HL-60/S4 (cell line): Measurements from ENCODE around the gene IFRD2.
"Not testable (repeated sequence)": the region's sequence is repeated elsewhere in the genome, so short reads cannot be mapped to it uniquely, and the experiment has no call there.

ENCODE experiments used
- in situ Hi-C: fragments of 300-500 bp; cut with MboI; formaldehyde crosslinking; loops from 2 replicates; pipeline ENCODE4 v1.14.3; 2022; ENCODE audit warnings: low sequenced_read_pairs

The IFRD2 gene

DNA sequence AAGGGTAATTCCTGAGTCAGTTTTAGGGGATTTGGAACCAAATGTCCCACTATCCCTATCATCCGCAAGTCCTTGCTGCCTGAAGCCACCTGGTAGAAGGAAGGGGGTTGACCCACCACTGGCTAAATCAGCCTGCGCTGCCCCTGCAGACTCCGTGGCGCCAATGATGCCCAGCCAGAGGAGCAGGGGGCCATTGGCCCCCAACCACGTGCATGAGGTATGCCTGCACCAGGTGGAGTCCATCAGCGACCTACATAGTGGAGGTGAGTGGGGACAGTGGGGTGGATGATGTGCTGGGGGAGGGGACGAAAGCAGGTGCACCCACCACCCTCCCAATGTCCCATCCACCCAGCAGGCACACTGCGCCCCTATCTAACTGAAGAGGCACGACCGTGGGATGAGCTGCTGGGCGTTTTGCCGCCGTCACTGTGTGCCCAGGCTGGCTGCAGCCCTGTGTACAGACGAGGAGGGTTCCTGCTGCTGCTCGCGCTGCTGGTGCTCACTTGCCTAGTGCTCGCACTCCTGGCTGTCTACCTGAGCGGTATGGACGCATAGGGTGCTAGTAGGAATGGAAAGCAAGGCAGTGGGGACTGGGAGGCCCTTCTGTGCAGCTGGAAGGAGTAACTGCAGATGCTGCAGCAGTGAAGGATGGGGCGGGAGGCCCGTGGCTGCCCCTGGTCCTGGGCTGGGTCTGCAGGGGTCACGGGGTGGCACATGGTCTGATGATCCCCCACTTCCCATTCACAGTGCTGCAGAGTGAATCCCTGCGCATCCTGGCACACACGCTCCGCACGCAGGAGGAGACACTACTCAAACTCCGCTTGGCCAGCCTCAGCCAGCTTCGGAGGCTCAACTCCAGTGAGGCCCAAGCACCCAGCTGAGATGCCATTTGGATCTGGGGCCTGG is 5.7 kb downstream of the IFRD2 start:
- in situ Hi-C loops, result no loop called here

- in situ Hi-C loops, result not testable (repeated sequence)
Measured at GRCh38 chr3:50284121-50284520, 8.1 kb downstream of the IFRD2 start.

GRCh38 chr3:50279255-50280016 is 12.8 kb downstream of the IFRD2 start:
- in situ Hi-C loops, result no loop called here

DNA sequence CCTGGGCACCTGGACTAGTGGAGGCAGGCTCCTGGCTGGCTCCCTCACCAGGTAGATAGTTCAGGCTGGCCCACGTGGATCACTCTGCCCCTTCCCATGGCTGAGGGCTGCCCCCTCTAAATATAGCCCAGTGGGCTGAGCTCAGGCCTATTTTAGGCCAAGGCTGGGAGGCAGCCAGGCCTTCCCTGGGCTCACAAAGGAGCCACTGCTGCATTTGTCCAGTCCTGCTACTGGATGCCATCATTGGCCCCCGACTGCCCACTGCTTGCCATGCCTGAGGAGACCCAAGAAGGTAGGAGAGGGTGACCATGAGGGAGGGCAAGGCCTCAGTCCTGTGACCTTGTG is 13.4 kb downstream of the IFRD2 start, which contains the start of gene LSMEM2:
Gene LSMEM2, plus strand, starts transcription at position 208 of the 345 bp plus-strand sequence. Its CDS starts 27 bp downstream, at position 235.
- in situ Hi-C loops, result no loop called here

DNA sequence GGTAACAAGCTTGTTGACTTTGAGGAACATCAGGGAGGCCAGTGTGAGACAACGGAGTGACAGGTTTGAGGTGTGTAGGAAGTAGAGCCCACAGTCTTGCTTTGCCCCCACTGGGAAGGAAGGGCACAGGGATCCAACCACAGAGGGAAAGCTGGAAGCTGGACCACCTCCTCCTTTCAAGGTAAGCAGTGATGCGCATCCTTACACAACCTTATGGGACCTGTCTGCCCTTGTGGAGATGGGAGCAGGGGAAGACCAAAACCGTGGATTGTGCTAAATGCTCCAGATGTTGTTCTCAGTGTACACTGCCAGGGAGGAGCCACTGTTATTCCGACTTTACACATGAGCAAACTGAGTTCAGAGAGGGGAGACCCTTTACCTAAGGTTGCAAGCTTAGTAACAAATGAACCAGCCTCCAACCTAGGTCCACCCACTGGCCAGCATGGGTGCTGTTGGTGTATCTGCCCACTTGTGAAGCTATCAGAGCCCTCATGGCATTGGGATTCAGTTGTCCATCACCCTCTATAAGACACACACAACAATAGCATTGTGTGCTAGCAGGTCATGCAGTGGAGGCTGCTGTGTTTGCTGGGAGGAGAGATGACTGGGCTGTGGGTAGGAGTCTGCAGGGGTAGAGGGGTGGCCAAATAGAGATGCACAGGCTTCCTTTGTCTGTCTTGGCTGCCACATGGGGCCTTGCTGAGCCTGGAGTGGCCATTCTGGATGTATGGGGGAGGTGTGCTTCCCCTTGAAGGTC is 13.9 kb downstream of the IFRD2 start:
- in situ Hi-C loops, result no loop called here

DNA sequence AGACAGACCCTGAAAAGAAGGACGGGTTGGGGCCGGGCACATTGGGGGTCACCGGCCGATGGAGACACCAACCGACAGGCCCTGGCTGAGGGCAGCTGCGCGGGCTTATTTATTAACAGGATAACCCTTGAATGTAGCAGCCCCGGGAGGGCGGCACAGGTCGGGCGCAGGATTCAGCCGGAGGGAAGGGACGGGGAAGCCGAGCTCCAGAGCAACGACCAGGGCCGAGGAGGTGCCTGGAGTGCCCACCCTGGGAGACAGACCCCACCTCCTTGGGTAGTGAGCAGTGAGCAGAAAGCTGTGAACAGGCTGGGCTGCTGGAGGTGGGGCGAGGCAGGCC is 15.5 kb downstream of the IFRD2 start:
- in situ Hi-C loops, result no loop called here

DNA sequence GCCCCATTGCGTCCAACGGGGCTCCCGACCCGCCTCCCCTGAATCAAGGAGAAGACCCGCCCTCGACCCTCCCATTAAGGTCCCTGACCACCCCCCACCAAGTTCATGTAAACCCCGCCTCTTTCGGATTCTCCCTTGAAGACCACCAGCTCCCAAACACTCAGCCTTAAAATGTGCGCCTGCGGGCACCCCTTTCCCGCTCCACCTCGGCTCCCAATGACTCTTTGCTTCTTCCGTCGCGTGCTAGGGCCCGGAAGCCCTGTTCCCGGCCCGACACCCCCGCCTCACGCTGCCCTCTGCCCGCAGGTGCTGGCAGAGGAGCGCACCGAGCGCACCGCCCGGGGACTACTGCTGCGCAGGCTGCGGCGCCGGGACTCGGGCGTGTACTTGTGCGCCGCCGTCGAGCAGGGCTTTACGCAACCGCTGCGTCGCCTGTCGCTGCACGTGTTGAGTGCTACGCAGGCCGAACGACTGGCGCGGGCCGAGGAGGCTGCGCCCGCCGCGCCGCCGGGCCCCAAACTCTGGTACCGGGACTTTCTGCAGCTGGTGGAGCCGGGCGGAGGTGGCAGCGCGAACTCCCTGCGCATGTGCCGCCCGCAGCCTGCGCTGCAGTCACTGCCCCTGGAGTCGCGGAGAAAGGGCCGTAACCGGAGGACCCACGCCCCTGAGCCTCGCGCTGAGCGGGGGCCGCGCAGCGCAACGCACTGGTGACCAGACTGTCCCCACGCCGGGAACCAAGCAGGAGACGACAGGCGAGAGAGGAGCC is 16.1 kb downstream of the IFRD2 start:
- in situ Hi-C loops, result no loop called here

- in situ Hi-C loops, result no loop called here
Measured at GRCh38 chr3:50275141-50275995, 16.9 kb downstream of the IFRD2 start.

GRCh38 chr3:50274371-50275104 is 17.7 kb downstream of the IFRD2 start:
- in situ Hi-C loops, result no loop called here

DNA sequence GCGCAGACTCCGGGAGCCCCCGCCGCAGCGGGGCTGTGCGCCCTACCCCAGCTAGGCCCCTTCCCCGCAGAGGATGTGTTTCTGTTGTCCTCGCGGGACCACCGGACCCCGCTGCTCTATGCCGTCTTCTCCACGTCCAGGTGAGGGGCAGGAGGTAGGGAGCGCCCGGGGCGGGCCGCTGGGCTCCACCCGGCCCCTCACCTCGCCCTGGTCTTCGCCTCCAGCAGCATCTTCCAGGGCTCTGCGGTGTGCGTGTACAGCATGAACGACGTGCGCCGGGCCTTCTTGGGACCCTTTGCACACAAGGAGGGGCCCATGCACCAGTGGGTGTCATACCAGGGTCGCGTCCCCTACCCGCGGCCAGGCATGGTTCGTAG is 18.6 kb downstream of the IFRD2 start:
- in situ Hi-C loops, result no loop called here

DNA sequence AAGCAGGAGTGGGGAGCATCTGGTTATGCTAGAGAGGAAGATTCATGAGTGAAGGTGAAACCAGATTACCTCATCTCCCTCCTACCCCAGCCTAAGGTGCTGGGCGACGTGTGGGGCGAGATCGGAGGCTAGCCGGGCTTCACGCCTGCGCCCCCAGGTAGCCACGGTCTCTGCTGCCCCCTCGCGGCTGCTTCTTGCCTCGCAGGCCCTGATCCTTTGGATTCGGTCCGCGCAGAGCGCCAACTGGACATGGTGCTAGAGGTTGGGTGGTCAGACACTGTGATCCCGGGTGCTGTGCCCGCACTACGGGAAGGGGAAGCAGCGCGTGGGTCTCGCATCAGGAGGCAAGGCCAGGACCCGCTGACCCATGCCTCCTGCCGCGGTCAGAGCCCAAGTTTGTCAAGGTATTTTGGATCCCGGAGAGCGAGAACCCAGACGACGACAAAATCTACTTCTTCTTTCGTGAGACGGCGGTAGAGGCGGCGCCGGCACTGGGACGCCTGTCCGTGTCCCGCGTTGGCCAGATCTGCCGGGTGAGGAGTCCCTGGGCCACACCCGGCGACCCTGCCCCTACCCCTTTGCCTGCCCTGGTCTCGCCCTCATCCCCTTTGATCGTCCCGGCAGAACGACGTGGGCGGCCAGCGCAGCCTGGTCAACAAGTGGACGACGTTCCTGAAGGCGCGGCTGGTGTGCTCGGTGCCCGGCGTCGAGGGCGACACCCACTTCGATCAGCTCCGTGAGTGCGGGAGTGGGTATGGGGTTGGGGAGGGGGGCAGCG is 19.1 kb downstream of the IFRD2 start:
- in situ Hi-C loops, result no loop called here

GRCh38 chr3:50272538-50272910 is 19.7 kb downstream of the IFRD2 start:
- in situ Hi-C loops, result not testable (repeated sequence)

DNA sequence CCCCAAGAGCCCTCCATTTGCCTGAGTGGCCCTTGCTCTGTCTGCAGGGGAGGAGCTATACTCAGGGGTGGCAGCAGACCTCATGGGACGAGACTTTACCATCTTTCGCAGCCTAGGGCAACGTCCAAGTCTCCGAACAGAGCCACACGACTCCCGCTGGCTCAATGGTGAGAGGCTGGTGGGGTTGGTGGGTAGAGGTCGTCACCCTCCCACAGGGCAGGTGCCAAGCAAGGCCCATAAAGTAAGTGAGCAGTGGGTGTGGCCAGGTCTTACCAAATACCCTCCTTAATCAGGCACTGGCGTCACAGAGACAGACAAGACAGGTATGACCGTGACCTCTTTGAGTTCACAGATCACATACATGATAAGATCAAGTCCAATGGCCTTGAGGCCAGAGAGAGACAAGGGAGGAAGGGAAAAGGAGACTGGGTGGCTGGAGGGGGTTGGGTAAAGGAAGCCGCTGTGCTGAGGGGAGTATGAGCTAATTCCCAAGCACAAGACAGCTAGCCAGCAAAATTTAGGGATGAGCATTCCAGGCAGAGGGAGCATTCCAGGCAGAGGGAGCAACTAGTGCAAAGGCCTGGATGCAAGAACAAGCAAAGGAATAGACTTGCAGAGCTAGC is 20.8 kb downstream of the IFRD2 start:
- in situ Hi-C loops, result no loop called here

DNA sequence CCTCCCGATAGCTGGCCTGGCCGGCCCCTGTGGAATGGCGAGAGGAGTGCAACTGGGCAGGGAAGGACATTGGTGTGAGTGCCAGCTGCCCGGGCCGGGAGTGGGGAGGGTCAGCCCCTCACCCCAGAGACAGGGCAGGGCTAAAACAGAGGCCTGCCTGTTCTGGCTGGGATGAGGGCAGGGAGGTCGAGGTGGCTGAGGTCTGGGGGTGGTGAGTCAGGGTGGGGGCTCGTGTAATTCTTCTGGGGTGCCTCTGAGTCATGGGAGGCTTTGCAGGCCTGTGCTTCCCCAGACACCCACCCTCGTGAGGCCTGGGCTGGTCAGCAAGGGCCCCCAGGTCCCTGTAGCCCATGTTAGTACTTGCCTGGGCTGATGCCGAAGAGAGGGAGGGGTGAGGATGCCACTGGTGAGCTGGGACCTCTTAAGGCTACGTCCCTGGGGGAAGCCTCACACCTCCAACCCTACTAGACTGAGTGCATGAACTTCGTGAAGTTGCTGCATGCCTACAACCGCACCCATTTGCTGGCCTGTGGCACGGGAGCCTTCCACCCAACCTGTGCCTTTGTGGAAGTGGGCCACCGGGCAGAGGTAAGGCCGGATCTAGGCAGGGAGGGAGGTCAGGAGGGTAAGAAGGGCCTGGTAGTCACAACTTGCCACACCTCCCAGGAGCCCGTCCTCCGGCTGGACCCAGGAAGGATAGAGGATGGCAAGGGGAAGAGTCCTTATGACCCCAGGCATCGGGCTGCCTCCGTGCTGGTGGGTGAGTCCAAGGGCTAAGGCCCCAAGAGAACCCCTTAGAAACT is 21.6 kb downstream of the IFRD2 start:
- in situ Hi-C loops, result no loop called here

- in situ Hi-C loops, result no loop called here
Measured at GRCh38 chr3:50269977-50270413, 22.2 kb downstream of the IFRD2 start.

GRCh38 chr3:50269460-50269859 is 22.8 kb downstream of the IFRD2 start:
- in situ Hi-C loops, result no loop called here
